Stimulated activated CD4-positive, alpha-beta T cell treated with anti-CD3 and anti-CD28 coated beads, Interleukin-1b, Interleukin-23, amount 100 ng/mL, for 4 hours (primary cell): ENCODE measurements around the gene PNLIPRP3.

ENCODE experiments used
- DNase-seq, 2 donors: peaks; one replicate each; pipeline ENCODE4 v3.0.0-alpha.2; 2020; ENCODE audit warnings: low read depth in 2 of 2

The PNLIPRP3 gene

GRCh38 chr10:116450861-116451260, 23.2 kb downstream of the PNLIPRP3 start:
- no peak for DNase-seq

DNA sequence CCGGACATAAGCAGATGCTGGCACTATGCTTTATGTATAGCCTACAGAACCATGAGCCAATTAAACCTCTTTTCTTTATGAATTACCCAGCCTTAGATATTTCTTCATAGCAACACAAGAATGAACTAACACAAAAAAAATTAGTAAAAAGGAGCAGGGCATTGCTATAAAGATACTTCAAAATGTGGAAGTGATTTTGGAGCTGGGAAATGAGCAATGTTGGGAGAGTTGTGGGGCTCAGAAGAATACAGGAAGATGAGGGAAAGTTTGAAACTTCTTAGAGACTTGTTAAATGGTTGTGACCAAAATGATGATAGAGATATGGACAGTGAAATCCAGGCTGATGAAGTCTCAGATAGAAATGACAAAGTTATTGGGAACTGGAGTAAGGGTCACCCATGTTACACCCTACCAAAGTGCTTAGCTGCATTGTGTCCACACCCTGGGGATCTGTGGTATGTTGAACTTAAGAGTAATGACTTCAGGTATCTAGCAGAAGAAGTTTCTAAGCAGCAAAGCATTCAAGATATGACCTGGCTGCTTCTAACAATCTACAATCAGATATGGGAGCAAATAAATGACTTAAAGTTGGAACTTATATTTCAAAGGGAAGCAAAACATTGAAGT, 24.2 kb downstream of the PNLIPRP3 start:
- no peak for DNase-seq

DNA sequence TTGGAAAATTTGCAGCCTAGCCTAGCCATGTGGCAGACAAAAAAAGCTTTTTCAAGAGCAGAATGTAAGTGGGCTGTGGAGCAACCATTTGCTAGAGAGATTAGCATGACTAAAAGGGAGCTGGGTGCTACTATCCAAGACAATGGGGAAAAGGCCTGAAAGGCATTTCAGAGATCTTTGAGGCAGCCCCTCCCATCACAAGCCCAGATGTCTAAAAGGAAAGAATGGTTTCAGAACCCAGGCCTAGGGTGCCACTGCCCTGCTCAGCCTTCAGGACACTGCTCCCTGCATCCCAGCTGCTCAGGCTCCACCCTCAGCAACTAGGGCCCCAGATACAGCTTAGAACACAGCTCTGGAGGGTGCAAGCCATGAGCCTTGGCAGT, 24.7 kb downstream of the PNLIPRP3 start:
- no peak for DNase-seq

GRCh38 chr10:116457488-116457887, 29.8 kb downstream of the PNLIPRP3 start:
- DNase-seq: no peak

- no peak for DNase-seq
Observed at GRCh38 chr10:116460219-116460618, 32.6 kb downstream of the PNLIPRP3 start.

GRCh38 chr10:116461680-116462079, 34.0 kb downstream of the PNLIPRP3 start:
- DNase-seq: no peak

GRCh38 chr10:116464257-116464656, 36.6 kb downstream of the PNLIPRP3 start:
- DNase-seq: no peak

- DNase-seq: no peak
Observed at GRCh38 chr10:116465546-116465945, 37.9 kb downstream of the PNLIPRP3 start.

DNA sequence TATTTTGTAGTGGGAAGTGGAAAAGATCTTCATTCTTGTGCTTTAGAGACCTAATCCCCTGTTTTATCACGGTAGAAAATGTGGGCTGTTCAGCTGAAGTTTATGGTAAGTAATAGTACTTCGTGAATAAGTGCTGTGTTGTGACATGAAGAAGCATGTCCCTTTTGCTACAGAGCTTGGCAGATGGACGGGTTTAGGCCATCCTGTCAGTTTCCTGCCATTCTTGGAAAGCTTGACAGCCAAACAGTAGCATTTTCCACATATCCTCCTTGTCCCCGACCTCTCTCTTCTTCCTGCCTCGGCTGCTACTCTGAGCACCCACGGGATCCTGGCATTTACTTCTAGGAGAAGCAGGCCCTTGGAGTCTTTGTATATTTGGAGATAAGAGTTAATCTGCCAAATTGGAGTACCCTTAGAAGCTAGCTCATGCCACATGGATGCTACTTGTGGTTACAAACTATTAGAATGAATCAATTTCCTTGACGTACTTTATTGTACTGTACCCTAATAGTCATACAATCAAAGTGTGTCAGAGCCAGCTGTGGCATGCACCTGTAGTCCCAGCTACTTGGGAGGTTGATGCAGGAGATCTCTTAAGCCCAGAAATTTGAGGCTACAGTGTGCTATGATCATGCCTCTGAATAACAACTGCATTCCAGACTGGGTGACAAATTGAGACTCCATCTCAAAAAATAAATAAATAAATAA, 39.2 kb downstream of the PNLIPRP3 start:
- no peak for DNase-seq

GRCh38 chr10:116469437-116469836, 41.8 kb downstream of the PNLIPRP3 start:
- no peak for DNase-seq

- no peak for DNase-seq
Observed at GRCh38 chr10:116470071-116470470, 42.4 kb downstream of the PNLIPRP3 start.

GRCh38 chr10:116470768-116471415, 43.2 kb downstream of the PNLIPRP3 start:
- no peak for DNase-seq

DNA sequence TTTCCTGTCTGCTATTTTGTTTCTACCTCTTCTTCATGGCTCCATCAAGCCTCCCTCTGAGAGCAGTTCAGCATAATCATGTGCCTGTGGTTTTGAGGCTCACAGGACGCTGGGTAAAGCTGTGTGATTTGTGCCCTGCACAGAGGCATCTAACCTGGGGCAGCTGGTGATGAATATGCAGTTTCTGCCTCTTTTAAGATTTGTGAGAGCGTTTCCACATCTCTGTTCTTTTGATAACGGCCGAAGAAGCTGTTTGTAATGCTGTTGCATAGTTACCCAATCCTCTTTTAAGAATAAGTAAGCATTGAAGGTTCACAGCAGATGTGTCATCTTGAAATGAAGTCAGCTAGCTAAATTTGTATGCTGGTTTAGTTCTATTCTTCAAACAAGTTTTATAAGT, 45.2 kb downstream of the PNLIPRP3 start:
- DNase-seq: no peak

DNA sequence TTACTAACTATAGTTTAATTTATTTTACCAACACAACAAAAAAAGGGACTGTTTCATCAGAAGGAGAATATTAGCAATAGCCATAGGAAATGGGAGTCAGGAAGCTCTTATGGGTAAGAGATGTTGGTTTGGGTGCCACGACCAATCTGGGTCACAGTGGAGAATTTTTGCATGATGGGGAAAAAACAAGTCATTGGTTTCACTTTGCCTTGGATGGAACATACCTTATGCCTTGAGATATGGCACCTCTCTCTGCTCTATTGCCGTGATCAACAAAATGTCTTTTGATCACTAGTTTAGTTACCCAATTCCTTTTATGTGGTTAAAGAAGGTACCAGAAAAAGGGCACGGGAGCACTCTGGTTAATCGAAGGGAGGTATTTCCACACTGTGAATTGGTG, 48.2 kb downstream of the PNLIPRP3 start:
- DNase-seq: no peak

GRCh38 chr10:116476461-116476860, 48.8 kb downstream of the PNLIPRP3 start:
- no peak for DNase-seq

DNA sequence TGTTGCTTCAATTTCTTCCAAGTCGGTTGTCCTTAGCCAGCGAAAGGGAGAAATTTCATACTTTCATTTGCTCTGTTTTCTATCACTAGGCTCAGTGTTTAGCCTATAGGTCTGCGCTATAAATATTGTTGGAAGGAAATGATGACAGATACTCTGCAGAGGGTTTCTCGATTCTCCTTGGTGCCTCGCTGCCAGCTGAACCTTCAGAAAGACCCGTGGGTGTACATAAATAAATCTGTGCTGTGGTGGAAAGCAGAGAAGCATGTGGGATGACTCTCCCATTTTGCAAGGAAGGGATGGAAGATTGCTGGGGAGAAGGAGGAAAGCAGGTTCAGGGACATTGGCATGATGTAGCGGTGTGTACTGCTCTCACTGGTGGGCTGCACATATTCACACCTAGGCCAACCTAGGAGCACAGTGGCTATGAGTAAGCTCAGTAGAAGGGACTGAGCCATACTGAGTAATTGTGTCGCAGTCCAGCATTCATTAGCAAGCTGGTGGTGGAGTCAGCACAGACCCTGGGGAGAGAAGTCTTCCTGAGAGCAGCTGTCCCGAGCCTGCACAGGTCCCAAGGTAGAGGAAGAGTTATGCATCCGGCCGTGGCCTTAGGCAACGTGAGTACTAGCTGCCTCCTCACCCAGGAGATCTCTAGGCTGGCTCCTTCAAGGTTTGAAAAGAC, 50.5 kb downstream of the PNLIPRP3 start:
- no peak for DNase-seq

DNA sequence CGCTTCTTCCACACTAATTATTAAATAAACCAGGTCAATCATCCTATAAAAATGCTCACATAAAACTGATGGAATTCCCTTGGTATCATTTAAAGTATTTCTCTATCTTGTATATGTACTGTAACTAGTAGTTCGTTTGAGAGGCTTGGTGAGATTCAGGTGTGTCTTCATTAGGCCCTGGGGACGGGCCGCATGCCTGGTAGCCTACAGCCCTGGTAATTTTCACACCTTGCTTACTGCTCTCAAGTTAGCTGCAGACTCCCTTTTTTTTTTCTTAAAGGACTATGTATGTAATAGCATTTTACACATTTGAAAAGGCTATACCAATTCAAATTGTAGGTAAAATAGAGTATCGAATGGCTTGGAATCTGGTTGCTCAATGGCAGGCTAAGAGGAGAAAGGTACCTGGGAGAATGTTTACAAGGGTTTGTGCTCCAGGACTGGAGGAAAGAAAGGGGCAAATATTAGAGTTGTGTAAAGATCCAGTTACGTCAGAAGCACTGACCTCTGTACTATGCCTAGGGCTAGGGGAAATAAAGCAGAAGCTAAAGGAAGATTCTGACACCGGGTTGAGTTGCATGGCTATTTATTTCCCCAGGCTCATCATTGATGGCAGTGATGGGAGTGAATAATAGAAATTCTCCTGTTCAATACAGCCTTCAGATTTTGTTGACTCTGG, 59.3 kb downstream of the PNLIPRP3 start:
- DNase-seq: no peak

DNA sequence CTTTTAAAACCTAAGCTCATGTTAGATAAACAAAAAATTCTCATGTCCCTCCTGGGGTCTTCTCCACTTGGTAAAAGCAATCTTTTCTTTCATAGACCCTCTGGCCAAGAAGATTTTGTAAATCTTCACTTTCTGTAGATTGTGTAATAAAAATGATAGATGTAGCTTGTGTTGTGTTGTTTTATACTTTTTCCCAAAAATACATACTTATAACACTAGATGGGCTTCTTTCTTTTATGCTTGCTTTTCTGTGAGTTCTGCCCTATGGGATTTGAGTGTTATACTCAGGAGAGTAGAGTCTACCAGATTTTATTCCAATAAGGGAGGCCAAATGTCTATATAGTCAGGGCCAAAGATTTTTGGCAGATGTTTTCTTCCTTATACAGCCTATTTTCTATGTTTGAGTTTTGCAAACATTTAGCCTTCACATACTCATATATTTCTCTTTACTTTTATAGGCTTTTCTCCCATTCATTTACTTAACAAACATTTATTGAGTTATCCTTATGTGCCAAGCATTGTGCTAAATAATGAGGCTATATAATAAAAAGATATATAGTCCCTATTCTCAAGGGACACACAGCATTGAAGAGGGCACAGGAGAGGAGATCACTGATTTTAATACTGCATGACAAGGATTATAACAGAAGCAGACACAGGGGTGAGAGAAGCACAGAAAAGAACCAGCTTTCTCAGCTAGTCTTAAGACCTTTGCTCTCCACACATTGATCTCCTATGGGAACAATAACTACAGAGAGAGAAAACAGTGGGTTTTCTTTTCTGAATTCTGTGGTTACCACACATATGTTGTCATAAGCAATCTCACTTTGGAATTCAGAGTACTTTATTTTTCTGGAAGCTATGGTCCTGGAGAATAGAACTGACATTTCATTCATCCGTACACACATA, 60.1 kb downstream of the PNLIPRP3 start:
- no peak for DNase-seq

GRCh38 chr10:116489460-116489859, 61.8 kb downstream of the PNLIPRP3 start:
- DNase-seq: no peak

GRCh38 chr10:116490028-116490662, 62.5 kb downstream of the PNLIPRP3 start:
- no peak for DNase-seq
